Panc1 (cell line): Measurements from ENCODE around the gene NBEAL2. TPM values are rescaled to one million over a fixed set of nuclear protein-coding genes. Genes with fewer than 3 reads are reported as not detected.

Source experiments
- ATAC-seq: fragments of 200-7000 bp; cut with Tn5 transposase; 2 replicates; pipeline ENCODE4 v1.9.1; 2020; ENCODE audit warnings: mild to moderate bottlenecking, moderate library complexity
- BruUV-seq: library from RNA; stranded (reverse); fragments of 400-500 nt; replicated peaks from 2 replicates; lab custom pipeline; 2021; lab: Mats Ljungman, UMichigan
- CTCF ChIA-PET: fragments of 300-600 bp; sonication (Branson Sonifier 250); formaldehyde crosslinking; loops from one replicate; lab custom pipeline; 2022; ENCODE audit warnings: antibody characterized with exemption; lab: Charles Lee
- POLR2A ChIA-PET: fragments of 300-600 bp; sonication (Branson Sonifier 250); formaldehyde crosslinking; loops from one replicate; lab custom pipeline; 2022; ENCODE audit warnings: antibody characterized with exemption; lab: Charles Lee
- DNase-seq: peaks from one replicate; pipeline ENCODE4 v3.0.0-alpha.2; 2010; ENCODE audit warnings: low read depth, low spot score
- H3K27ac ChIP-seq: 2 replicates; pipeline ENCODE4 v1.5.1; 2011; ENCODE audit warnings: mild to moderate bottlenecking, low read length, inconsistent platforms
- H3K27me3 ChIP-seq: fragments of 200-500 bp; sonication (Bioruptor generic); 2 replicates; pipeline ENCODE4 v1.6.0; 2014; ENCODE audit warnings: low read length, inconsistent platforms; ENCODE audit not compliant: control insufficient read depth, insufficient read depth
- H3K36me3 ChIP-seq: fragments of 200-500 bp; sonication (Bioruptor generic); 2 replicates; pipeline ENCODE4 v1.5.1; 2014; ENCODE audit warnings: inconsistent platforms, mild to moderate bottlenecking, low read length, moderate library complexity; ENCODE audit not compliant: control insufficient read depth, insufficient read depth
- H3K4me1 ChIP-seq: 2 replicates; pipeline ENCODE4 v1.5.1; 2011; ENCODE audit warnings: inconsistent platforms, mild to moderate bottlenecking, low read length, moderate library complexity; ENCODE audit not compliant: control insufficient read depth, insufficient read depth
- H3K4me3 ChIP-seq, 2 experiments: 2 replicates each; pipeline ENCODE4 v1.5.1; 2011 to 2012; ENCODE audit warnings: low read depth in 2 of 2, low read length in 2 of 2, mild to moderate bottlenecking in 2 of 2, inconsistent platforms in 1 of 2, moderate library complexity in 1 of 2
- H3K9me3 ChIP-seq: fragments of 200-500 bp; sonication (Bioruptor generic); 2 replicates; pipeline ENCODE4 v1.5.1; 2014; ENCODE audit warnings: low read depth, mild to moderate bottlenecking, inconsistent platforms, low read length, moderate library complexity; ENCODE audit not compliant: control insufficient read depth, insufficient read depth
- POLR2AphosphoS5 ChIP-seq: IDR thresholded peaks from 2 replicates; pipeline ENCODE4 v1.6.1; 2012; ENCODE audit warnings: mild to moderate bottlenecking, low read depth, low read length, moderate library complexity
- REST ChIP-seq, 2 experiments: IDR thresholded peaks; 2 replicates each; pipeline ENCODE4 v1.6.1; 2011 to 2012; ENCODE audit warnings: low read depth in 2 of 2, control low read depth in 1 of 2, low read length in 1 of 2, mild to moderate bottlenecking in 1 of 2, moderate library complexity in 1 of 2; ENCODE audit not compliant: insufficient read depth in 1 of 2
- SIN3A ChIP-seq: IDR thresholded peaks from 2 replicates; pipeline ENCODE4 v1.6.1; 2012; ENCODE audit warnings: low read depth, mild to moderate bottlenecking, low read length, moderate library complexity, borderline replicate concordance; ENCODE audit not compliant: insufficient read depth
- TCF7L2 ChIP-seq: IDR thresholded peaks from 2 replicates; pipeline ENCODE4 v1.6.1; 2011; ENCODE audit warnings: mild to moderate bottlenecking, low read depth, low read length, inconsistent platforms
- in situ Hi-C: cut with HindIII; loops from 2 replicates; pipeline ENCODE4 v1.10.0; 2016; ENCODE audit warnings: low sequenced_read_pairs, low pct_unique_long_range_greater_than_20kb
- intact Hi-C: fragments of 100-400 bp; cut with micrococcal nuclease; formaldehyde crosslinking; loops from one replicate; pipeline ENCODE4 v1.10.0; 2022; ENCODE audit not compliant: unreplicated experiment
- total RNA-seq: library from RNA; stranded (reverse); gene quantifications from one replicate; pipeline ENCODE4 v1.2.1, GENCODE V29; 2021; ENCODE audit not compliant: unreplicated experiment
- TF ChIP-seq, protein P1 (sequence below): fragments of 450-650 bp; IDR thresholded peaks from 2 replicates; pipeline ENCODE4 v1.5.1; 2017; ENCODE audit warnings: mild to moderate bottlenecking

Gene NBEAL2
- total RNA-seq, 1 experiment from 2014 or later = 38.8 TPM

DNA sequence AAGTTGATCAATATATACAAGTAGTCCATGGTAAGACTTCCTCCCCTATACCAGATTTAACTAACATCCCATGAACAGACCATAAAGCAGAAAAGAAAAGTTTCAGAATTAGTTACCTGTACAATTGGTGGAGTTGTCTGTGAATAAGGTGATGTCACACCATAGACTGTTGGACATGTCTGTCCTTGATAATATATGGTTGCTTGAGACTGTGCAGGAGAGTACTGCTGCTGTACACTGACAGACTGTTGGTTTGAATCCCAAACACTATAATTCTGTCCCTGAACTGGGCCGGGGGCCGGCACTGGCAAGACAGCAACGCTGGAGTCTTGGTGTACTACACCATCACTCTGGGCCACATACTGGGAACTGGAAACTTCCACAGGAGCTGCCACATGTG, 77.2 kb downstream of the NBEAL2 start:
- Histone ChIP-seq H3K4me1 (no peaks in the 10 kb centered on the region), H3K36me3 (no peaks in the 10 kb centered on the region; the same call in 1 of the 2 replicates), H3K27me3 (no peaks in the 10 kb centered on the region), H3K27ac (no peak overlapping the region), H3K4me3 (no peak overlapping the region), H3K9me3 (no peaks in the 10 kb centered on the region)
- BruUV-seq = no TSS peak
- POLR2A ChIA-PET = no interaction called here
- intact Hi-C loops (no loop called here), in situ Hi-C loops (no loop called here)
- TF ChIP-seq POLR2AphosphoS5 (no peak), SIN3A (no peak), REST (IDR thresholded peaks at IDR 0.05; ENCODE audit: insufficient read depth in 1 of 2, low read depth in 2 of 2, low read length in 1 of 2) (no peak), TCF7L2 (no peak)
- TF ChIP-seq, protein P1, sequence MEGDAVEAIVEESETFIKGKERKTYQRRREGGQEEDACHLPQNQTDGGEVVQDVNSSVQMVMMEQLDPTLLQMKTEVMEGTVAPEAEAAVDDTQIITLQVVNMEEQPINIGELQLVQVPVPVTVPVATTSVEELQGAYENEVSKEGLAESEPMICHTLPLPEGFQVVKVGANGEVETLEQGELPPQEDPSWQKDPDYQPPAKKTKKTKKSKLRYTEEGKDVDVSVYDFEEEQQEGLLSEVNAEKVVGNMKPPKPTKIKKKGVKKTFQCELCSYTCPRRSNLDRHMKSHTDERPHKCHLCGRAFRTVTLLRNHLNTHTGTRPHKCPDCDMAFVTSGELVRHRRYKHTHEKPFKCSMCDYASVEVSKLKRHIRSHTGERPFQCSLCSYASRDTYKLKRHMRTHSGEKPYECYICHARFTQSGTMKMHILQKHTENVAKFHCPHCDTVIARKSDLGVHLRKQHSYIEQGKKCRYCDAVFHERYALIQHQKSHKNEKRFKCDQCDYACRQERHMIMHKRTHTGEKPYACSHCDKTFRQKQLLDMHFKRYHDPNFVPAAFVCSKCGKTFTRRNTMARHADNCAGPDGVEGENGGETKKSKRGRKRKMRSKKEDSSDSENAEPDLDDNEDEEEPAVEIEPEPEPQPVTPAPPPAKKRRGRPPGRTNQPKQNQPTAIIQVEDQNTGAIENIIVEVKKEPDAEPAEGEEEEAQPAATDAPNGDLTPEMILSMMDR = no peak
- ATAC-seq (no peak), DNase-seq (no peak)
- CTCF ChIA-PET = no interaction called here

DNA sequence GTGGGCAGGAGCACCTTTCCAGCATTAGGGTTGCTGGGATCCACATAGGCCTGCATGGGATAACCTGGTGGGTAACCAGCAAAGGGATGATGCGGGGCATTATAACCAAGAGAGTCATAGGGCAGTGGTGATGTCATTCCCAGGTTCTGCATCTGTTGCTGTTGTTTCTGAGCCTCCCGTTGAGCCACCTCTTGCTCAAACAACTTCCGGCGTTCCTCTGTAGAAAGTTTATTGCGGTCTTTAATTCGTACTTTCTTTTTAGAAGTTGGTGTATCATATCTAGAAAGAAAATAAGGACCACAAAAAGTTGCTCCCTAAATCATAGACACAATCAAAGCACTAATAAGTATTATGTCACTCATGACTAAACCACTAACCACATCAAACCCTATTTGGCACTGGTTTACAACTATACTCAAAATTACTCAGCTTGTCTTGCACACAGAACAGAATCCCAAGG, 77.8 kb downstream of the NBEAL2 start:
- Histone ChIP-seq H3K4me1 (no peaks in the 10 kb centered on the region), H3K27me3 (no peaks in the 10 kb centered on the region), H3K27ac (no peak overlapping the region), H3K9me3 (no peaks in the 10 kb centered on the region), H3K4me3 (no peak overlapping the region), H3K36me3 (no peaks in the 10 kb centered on the region; the same call in 1 of the 2 replicates)
- no peak for TF ChIP-seq TCF7L2
- TF ChIP-seq SIN3A = no peak
- TF ChIP-seq POLR2AphosphoS5 = no peak
- TF ChIP-seq, protein P1 = no peak
- no peak for TF ChIP-seq REST (IDR thresholded peaks at IDR 0.05; ENCODE audit: insufficient read depth in 1 of 2, low read depth in 2 of 2, low read length in 1 of 2)
- no peak for ATAC-seq
- DNase-seq = no peak
- POLR2A ChIA-PET = no interaction called here
- no TSS peak for BruUV-seq
- in situ Hi-C loops = no loop called here
- CTCF ChIA-PET = no interaction called here
- intact Hi-C loops = no loop called here

Other genes starting within 250 kb of the NBEAL2 start
- not detected for gene MYL3, start 116.2 kb upstream of the NBEAL2 start, total RNA-seq
- gene PTH1R, start 101.9 kb upstream of the NBEAL2 start, total RNA-seq = not detected
- gene CCDC12, start 2.9 kb upstream of the NBEAL2 start, total RNA-seq = 35.5 TPM
- 32.6 TPM for gene SETD2, start 184.4 kb downstream of the NBEAL2 start, total RNA-seq